HG03460 (cell line): Measurements from ENCODE around the gene TNNT3.

ENCODE experiments used
- ATAC-seq: cut with Tn5 transposase; IDR thresholded peaks from one replicate; pipeline ENCODE4 v1.9.1; 2021; ENCODE audit not compliant: unreplicated experiment

The TNNT3 gene

DNA sequence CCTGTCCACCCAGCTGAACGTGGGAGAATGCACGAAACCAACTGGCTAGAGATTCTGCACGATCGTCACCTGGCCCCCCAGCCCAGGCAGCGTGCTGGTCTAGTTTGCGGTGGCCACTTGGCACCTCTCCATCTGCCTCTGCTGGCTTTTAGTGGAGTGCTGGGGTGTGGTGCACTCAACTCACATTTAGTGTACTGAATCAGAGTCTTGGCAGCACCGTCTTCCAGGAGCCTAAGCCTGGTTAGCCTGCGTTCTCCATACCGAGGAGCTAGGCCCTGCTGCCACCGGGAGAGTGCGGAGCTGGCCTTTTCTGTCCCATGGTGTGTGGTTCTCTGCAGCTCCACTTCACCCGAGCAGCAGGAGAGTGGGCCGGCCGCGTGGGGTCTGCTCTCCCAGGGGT, 30.4 kb downstream of the TNNT3 start:
- ATAC-seq, result no peak

GRCh38 chr11:1952806-1953482, 33.4 kb downstream of the TNNT3 start:
- ATAC-seq, result no peak

- no peak for ATAC-seq
Observed at GRCh38 chr11:1953489-1954266, 34.2 kb downstream of the TNNT3 start.

DNA sequence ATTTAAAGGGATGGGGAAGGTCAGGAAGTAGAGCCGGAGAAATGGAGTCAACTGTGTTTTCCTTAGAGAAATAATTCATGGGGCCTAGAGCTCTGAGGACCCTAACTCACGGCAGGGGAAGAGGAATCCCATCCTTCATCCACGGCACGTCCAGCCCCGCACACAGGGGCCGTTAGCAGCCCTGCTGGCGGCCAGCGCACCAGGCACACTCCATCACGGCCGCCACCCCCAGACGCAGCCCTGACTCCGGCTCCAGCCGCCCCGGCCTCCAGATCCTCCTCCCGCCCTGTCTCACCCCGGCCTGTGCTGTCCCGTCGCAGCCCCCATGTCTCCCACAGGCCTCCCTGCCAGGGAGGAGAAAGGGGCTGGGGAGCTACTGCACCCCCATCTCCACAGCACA, 38.9 kb downstream of the TNNT3 start:
- no peak for ATAC-seq

DNA sequence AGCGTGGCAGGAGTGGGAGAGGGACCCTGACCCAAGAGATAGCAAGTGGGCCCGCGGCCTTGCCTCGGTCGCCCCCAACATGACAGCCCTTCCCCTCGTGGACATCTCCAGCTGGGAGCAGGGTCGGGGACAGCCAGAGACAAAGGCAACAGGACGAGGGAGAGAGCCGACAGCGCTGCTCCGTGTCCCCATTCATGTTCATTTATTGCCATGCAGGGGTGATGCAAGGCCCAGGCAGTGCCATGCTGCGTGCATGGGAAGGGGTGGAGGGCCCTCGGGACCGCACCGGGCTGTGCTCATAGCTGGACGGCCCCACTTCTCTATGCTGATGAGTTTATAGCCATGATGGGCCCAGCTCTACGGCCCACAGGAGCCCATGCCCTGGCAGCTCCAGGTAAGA, 40.3 kb downstream of the TNNT3 start:
- ATAC-seq, result no peak

- ATAC-seq, result no peak
Observed at GRCh38 chr11:1963864-1964263, 44.4 kb downstream of the TNNT3 start.

GRCh38 chr11:1964348-1964747, 44.8 kb downstream of the TNNT3 start:
- no peak for ATAC-seq

DNA sequence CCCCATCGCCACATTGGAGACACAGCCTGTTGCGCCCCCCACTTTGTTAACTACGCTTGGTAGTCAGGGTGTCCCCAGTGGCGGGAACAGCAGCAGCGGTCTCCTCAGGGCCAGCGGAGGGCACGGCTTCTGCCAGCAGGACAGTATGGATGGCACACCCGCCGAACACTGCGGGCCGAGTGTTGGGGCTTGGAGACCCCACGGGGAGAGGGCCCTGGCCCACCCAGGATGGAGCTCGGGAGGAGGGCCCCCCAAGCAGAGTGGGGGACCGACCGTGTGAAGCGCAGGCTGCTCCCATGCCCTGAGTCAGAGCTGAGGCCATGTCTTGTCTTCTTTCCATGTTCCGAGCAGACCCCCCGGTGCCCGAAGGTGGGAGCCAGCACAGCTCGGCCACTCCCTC, 45.5 kb downstream of the TNNT3 start:
- ATAC-seq, result no peak

- no peak for ATAC-seq
Observed at GRCh38 chr11:1966531-1966930, 47.0 kb downstream of the TNNT3 start.

DNA sequence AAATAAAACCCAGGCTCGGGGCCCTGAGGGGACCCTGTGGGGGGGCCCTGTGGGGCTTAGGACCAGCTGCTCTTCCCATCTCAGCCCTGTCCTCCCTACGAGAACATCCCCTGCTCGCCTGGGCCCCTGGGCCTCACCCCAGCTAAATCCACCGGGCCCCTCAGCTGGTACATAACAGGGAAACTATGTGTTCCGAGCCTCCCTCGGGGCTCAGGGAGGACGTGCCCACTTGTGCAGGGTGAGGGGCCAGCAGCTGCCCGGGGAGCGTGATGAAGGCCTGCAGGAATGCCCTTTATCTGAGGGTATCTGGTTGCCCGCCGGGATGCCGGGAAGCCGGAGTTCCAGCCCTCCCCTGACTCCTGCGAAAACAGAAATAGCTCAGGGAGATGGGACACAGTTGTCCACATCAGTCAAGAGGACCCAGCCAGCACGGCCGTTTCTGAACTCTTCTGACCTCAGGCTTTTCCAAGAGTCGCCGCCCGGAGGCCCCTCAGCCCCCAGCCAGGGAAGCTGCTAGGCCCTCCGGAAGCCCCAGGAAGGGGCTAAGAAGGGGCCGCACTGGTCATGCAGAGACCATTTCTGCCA, 48.2 kb downstream of the TNNT3 start:
- no peak for ATAC-seq

GRCh38 chr11:1968454-1969002, 49.0 kb downstream of the TNNT3 start:
- ATAC-seq, result no peak

DNA sequence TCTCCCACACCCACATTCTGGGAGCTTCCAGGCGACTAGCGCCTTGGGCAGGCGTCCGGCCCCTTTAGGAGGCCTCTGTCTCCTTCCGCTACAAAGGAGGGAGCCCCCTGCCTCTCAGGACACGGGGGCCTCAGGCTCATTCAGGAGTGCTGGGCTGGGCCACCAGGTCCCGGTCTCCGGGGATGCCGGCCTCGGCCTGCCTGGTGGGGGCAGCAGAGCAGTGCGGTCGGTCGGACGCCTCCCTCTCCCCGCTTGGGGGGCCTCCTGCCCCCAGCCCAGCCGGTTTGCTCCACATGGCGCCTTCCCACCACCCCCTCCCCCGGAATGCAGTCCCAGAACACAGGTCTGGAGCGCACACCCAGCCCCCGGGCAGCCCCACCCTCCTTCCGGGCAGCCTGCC, 49.5 kb downstream of the TNNT3 start:
- ATAC-seq, result no peak

DNA sequence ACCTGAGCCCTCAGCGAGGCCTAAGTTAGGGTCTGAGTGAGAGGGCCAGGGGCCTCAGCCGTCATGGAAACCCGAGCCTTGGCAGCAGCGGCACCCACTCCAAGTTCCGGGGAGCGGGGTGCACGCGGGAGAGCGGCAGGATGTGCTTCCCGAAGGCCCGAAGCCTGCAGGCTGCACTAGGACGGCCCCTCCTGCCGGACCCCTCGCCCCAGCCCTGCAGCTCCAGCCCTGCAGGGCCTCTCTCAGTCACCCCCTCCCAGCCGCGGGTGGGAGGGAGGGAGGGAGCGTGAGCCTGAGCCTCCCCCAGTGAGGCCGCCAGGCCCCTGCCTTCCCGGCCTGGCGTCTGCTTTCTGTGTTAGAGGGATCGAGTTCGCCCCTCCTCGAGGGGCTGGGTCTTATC, 50.3 kb downstream of the TNNT3 start:
- no peak for ATAC-seq

- ATAC-seq, result no peak
Observed at GRCh38 chr11:1970956-1971355, 51.5 kb downstream of the TNNT3 start.

- ATAC-seq, result no peak
Observed at GRCh38 chr11:1975185-1975584, 55.7 kb downstream of the TNNT3 start.

GRCh38 chr11:1978720-1979473, 59.4 kb downstream of the TNNT3 start:
- ATAC-seq, result no peak

GRCh38 chr11:1979607-1980006, 60.1 kb downstream of the TNNT3 start:
- ATAC-seq, result no peak

DNA sequence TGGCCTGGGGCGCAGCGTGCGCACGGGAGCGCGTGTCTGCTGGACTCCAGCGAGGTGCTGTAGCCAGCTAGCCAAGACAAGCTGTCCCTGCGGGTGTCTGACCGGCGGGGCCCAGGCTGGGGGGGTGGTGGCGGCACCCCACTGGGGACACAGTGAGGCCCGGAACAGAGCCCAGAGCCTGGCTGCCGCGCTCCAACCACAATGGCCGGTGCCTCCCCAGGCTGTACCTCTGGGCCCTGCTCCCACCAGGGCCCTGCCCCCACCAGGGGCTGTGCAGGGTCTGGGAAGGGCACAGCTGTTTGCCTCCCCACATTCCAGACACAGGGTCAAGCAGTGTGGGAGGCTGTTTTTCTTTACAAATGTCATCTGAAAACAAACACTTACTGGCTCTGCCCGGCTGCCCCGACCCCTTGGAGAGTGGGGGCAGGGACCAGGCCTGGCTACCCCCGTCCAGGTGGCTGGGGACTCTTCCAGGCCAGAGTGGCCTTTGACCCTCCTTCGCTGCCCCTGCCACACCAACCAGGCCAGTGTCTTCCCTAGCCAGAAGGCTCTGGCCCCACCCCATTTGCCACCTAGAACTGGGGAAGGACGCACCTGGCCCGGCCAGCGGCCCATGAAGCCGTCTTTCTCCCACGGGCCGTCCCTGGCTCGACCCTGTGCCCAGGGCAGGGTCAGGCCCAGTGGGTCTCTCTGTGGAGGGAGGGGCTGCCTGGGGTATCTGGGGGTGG, 63.5 kb downstream of the TNNT3 start:
- ATAC-seq, result no peak

GRCh38 chr11:1983601-1983961, 64.1 kb downstream of the TNNT3 start:
- ATAC-seq, result no peak

- no peak for ATAC-seq
Observed at GRCh38 chr11:1987024-1987423, 67.5 kb downstream of the TNNT3 start.

DNA sequence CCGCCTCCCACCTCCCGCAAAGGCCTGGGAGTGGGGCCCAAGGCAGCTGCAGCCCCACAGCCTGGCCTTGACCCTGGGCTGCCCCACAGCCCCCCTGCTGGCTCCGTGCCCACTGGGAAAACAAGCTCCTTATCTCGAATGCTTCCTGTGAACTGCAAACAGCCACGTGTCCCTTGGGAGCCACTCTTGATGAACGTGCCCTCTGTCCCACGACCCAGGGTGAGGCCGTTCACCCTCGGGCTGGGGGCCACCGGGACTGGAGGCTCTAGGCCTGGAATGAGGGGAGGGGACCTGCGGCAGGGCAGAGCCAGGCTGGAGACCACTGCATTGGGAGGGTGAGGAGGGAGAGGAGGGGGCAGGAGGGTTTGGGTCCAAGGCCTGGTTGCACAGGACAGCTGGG, 68.7 kb downstream of the TNNT3 start:
- ATAC-seq, result no peak
